Muscle of arm (tissue), 12 donors: ENCODE results near the gene CAMTA2. TPM values are rescaled to one million over a fixed set of nuclear protein-coding genes. Genes with fewer than 3 reads are reported as not detected.
A peak's percentile ranks its signal among the peaks of the same experiment; 100 is the strongest.

Experiments used
- DNase-seq: peaks from one replicate; pipeline ENCODE4 v3.0.0-alpha.2; 2013
- polyA plus RNA-seq, 12 donors: library from polyadenylated mRNA; unstranded; fragments of 120-200 nt; gene quantifications; one replicate each; pipeline ENCODE4 v1.2.1, GENCODE V29; 2013; ENCODE audit not compliant: insufficient read length in 12 of 12

The CAMTA2 gene
- polyA plus RNA-seq, 12 donors: 13.8 to 52.0 (median 23.3) TPM; not detected in 1

DNA sequence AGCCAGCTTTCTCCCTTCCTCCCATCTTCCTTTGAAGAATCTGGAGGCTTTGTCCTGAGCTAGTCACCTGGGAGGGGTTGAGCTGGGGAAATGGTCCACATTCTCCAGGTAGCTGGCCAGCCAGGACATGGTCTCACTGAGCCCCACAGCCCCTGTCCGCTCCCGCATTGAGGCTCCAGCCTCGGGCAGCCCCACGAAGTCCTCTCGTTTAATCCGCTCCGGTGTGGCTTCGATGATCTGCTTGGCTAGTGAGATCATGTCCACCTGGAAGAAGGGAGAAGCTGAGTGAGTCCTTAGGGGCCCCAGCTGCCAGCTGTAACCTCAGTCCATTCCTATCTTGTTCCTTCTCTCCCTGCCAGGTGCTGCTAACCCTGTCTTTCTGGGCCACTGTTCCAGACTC, 17.2 kb downstream of the CAMTA2 start:
- DNase-seq: no peak

DNA sequence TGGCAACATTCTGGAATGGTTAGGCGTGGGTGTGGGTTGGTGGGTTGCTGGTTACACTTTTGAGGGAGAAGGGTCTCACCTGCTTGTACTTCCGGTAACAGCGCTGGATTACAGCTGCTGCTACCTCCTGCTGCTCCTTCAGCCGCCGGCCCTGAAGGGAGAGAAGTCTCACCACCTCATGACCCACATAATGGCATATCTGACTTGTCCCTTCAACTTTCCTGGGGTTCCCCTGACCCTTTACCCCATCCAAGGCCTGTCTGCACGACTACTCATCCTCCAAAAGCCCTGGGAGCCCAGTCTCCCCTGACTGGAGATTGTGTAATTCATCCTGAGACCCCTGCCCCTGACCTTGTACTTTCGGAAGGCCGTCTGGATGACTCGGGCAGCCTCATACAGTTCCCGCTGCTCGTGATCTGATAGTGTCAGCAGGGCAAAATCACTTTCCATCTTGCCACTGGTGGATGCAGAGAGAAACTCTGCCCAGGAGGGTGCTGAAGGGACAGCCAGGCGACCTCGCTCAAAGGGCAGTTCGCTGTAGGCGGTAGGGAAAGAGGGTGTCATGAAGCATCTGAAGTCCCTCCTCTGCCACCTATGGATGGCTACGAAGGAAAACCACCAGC, 17.8 kb downstream of the CAMTA2 start:
- DNase-seq: no peak

DNA sequence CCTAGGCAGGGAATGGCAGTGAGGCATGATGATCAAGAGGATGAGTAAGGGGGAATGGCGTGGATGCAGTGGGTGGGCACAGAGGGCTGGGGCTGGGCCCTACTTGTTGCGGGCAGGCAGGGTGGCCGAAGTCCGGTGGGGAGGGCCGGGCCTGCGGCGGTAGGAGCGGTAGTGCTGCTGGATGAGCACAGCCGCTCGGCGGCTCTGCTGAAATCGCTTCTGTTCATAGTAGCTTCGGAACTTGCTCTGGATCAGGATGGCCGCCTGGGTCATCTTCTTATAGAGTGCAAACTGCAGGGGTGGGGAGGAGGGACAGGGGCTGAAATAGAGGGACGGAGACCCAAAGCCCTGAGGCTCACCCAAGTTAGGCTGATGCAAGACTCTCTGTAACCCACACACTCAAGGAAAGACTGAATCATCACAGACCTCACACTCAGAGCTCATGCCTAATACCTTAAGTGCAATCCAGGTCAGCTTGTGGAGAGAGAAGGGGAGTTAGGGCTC, 18.4 kb downstream of the CAMTA2 start:
- DNase-seq: no peak

DNA sequence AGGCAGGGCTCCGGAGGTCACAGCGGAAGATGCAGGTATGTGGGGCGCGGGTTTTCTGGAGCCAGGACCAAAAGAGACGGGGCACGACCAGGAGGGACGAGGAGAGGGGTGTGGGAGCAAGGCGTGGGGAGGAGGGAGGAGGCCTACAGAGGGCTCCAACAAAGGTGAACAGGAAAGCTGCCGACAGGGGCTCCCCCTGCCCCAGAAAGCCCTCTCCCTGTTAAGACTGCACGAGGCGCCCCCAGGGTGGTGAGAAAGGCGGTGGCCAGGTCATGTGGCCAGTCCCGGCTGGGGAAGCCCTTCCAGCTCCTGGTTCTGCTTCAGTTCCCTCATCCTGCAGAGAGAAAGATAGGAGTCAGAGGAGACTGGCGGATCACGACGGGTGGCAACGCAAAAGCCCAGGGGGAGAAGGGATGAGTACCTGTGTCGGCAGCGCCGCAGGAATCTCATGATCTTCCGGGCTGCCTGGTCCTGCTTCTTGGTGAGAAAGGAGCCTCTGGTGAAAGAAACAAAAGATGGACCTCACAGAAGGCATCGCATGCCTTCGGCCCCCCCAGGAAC, 18.9 kb downstream of the CAMTA2 start:
- DNase-seq: no peak

DNA sequence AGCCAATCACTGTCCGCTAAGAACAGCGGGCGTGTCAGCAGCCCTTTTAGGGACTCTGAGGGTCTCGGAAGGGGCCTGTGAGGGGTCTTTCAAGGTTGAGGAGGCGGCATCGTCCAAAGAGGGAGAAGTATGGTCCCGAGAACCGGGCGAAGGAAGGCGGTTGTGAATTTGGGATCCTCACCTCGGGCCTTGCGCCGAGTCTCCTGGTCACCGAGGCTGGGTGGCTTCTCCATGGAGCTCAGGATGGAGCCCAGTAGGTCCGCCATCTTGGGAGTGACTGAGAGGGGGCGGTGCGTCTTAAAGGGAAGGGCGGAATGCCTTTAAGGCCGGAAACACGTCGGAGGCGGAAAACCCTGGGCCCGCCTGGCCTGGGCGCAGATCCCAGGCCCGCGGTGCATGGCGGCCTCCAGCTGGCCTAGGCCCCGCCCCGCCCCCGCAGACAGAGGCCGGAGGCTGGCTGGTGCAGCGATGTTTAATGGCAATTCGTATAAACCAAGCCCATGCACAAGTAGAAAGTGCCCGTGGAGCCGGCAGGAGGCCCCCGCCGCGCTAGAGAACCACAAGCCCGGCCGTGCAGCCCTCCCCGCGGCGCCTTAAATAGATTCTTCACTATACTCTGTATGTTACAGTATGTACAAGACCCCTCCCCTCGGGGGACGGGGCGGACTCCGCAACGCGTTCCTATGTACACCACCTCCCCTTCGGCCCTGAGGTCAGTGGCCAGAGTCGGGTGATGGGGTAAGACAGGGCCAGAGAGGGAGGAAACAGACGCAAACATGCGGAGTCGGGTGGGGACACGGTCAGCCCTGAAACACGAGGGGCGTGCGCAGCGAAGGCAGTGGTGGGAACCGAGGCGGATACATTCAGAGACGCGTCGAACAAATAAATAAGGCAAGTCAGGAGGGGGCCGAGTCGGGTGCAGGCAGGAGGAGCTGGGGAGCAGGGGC, 19.7 kb downstream of the CAMTA2 start, which contains the start of gene SPAG7:
SPAG7 (minus strand) TSS at position 279 of the 947 bp plus-strand sequence; CDS start at position 266, 13 bp downstream.
- DNase-seq: peak; percentile 100

DNA sequence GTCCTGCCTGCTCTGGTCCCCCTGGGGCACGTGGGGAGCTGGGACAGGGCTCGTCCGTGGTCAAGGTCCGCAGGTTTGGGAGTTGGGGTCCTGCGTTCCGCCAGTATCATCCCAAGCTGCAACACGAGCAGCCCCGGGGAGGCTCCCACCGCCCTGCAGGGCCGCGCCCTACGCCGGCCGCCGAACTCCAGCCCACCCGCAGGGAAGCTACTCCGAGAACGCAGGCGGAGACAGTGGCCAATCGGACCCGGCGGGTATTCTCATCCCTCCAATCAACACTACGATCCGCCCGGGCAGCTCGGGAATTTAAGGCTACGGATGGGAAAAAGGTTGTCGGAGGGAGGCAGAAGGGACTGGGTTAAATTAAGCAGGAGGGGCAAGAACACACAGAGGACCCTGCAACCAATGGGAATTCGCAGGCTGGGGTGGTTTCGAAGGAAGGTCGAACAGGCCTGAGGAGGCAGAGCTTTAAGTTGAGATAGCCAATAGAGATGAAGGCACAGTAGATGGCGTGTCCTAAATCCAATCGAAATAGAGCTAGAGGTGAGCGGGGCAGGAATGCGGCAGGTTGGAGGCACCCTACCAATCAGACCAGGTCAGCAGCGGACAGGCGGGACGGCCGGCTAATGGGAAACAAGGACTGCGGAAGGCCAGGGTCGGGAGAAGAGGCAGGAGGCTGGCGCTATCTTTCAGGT, 20.5 kb downstream of the CAMTA2 start:
- DNase-seq: peak; percentile 98

DNA sequence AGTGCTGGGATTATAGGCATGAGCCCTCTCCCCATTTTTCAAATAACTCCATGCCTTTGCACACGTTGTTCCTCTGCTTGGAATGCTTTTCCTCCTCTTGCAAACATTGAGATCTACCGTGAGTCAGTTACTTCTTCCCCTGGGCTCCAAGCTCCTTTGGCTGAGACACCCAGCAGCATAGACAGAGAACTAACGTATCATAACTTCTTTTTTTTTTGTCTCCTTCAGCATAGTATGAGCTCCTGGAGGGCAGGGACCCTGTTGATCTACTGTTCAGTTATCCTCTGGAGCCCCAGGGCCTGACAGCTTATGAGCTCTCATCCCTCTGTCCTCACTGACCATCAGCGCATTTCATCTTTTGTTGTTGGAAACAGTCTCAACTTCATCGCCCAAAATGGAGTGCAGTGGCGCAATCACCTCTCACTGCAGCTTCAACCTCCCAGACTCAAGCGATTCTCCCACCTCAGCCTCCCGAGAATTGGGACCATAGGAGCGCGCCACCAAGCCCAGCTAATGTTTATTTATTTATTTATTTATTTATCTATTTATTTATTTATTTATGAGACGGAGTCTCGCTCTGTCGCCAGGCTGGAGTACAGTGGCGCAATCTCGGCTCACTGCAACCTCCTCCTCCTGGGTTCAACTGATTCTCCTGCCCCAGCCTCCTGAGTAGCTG, 22.0 kb downstream of the CAMTA2 start:
- no peak for DNase-seq

DNA sequence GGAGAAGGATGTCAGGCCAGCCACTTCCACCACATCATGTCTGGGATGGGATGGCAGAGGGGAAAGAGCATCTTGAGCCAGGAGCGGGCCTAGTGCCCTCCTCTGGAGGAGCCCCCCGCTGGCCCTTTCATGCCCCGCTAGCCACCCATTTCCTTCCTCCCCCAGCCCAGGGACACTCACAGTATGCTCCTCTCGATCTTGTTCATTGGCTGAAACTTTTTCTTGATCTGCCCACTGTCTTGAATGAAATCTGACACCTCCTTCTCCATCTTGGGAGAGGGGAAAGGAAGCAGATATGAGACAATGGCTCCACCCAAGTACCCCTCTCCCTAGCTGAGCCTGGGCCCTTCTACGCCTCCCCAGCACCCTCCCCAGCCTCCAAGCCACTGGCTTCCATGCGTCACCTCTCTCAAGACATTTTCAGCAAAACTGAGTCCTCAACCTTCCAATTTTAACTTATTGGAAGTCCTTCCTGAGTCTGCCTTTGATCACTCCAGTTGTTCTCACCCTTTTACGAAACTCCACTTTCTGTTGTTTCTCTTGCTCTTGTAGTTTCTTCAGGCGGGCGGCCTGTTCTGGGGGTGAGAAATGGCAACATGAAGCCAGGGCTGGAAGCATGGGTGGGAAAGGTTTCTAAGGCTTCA, 27.1 kb downstream of the CAMTA2 start:
- no peak for DNase-seq

DNA sequence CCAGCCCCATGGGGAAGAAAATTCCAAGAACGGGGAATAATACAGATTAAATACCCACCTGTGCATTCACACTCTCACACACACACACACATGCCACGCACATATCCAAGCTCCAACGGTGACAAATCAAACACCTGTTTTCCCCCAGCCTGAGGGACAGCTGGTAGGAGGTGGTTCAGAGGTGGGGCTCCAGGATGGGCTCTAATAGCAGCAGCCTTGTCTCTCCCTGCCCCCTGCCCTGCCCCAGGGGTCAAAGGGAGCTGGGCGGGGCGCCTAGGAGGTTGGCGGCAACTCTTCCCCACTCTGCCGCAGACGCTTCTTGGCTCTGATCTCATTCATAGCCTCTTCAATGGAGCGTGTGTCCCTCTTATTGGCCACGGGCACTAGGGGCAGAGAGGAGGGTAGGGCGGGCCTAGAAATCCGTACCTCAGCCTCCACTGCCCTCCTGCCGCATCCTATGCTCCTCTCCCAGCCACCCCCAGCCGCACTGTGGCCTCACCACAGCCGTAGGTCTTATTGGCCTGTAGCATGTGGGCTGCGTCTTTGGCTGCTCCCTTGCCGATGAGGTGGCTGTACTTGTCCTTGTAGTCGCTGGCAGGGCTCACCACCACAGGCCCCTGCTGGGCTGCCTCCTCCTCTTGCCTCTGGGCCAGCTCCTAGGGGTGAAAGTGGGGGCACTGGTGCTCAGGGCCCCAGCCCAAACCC, 28.1 kb downstream of the CAMTA2 start:
- no peak for DNase-seq

DNA sequence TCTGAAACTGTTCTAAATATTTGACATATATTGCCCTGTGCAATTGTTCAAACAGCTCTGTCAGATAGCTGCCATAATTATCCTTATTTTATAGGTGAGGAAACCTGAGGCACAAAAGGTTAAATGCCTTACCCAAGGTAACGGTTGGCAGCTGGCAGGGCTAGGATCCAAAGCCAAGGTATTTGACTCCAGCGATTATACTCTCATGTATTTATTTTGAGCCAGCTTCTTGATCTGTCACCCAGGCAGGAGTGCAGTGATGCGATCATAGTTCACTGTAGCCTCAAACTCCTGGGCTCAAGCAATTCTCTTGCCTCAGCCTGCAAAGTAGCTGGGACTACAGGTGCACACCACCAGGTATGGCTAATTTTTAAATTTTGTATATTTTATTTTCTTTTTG, 29.4 kb downstream of the CAMTA2 start:
- no peak for DNase-seq

DNA sequence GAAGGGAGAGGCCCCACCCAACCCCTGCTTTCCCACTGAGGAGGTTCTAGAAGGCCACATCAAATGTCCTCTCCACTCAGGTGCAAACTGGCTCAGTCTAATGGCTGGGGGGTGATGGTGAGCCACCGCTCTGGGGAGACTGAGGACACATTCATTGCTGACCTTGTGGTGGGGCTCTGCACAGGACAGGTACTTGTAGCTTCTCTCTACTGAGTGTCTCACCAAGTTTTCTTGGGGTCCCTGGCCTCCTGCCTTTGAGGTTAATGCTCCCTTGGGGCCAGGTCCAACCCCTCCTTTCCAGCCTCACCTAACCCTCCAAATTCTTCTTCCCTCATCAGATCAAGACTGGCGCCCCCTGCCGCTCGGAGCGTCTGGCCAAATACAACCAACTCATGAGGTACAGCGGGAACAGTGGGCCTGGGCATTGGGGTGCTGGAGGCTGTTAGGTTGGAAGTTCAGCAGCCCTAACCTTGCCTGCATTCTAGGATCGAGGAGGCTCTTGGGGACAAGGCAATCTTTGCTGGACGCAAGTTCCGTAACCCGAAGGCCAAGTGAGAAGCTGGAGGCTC, 30.9 kb downstream of the CAMTA2 start:
- no peak for DNase-seq

DNA sequence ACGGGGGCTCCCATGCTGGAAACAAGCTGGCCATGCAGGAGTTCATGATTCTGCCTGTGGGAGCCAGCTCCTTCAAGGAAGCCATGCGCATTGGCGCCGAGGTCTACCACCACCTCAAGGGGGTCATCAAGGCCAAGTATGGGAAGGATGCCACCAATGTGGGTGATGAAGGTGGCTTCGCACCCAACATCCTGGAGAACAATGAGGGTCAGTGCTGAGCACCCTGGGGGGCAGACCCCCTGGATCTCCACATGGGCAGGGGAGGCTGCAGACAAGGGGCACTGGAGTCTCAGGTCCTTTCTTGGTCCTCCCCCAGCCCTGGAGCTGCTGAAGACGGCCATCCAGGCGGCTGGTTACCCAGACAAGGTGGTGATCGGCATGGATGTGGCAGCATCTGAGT, 32.4 kb downstream of the CAMTA2 start:
- no peak for DNase-seq

DNA sequence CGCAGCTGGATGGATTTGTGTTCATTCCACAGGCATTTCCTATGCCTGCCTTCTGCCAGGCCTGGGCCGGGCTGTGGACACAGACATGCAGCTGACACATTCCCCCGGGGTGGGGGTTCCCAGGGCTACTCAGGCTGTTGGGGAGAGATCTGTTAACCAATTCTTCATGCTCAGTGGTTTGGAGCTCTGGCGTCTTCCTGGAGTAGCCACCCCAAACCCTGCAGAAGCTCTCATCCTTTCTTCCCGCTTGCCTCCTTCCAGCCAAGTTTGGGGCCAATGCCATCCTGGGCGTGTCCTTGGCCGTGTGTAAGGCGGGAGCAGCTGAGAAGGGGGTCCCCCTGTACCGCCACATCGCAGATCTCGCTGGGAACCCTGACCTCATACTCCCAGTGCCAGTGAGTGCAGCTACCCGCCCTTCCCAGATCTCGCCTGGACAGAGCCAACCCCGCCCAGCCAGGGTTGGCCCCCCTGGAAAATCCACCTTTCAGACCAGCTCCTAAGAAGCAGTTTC, 34.0 kb downstream of the CAMTA2 start:
- no peak for DNase-seq

DNA sequence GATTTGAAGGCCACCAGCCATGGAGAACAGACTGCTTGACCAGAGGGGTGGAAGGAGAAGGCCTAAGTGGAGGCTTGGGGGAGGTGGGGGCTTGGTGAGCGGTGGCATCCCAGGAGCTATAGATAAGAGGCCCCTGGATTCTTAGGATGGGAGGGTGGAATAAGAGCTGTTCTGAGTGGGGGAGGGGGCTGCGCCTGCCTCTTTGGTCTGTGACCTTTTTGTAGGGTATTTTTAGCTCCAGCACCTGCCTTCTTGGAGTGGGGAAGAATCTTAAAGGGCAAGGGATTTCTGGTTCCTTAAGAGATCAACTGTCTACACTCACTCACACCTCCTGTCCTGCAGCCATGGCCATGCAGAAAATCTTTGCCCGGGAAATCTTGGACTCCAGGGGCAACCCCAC, 36.0 kb downstream of the CAMTA2 start:
- no peak for DNase-seq

DNA sequence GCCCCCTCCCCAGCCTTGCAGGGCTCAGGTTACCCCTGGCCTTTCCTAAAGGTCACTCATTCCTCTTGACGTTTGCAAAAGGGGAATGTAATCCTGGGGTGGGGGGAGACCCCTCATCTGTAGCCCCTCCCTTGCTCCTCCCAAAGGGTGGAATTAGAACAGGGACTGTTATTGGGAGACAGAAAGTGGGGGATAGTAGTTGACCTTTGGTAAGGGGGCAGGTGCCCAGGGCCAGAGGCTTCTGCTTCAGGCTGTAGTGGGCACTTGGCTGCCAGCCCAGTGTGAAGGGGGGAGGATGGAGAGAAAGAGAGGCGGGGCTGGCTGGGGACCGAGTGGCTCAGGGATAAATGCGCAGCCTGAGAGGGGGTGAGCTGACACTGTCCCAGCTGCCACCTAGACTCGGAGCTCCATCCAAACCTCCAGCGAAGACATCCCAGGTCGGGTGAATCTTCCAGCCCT, 36.7 kb downstream of the CAMTA2 start, which contains the start of gene ENO3:
ENO3 (plus strand) TSS at position 374 of the 459 bp plus-strand sequence. CDS start 711 bp downstream, outside the sequence.
- no peak for DNase-seq

DNA sequence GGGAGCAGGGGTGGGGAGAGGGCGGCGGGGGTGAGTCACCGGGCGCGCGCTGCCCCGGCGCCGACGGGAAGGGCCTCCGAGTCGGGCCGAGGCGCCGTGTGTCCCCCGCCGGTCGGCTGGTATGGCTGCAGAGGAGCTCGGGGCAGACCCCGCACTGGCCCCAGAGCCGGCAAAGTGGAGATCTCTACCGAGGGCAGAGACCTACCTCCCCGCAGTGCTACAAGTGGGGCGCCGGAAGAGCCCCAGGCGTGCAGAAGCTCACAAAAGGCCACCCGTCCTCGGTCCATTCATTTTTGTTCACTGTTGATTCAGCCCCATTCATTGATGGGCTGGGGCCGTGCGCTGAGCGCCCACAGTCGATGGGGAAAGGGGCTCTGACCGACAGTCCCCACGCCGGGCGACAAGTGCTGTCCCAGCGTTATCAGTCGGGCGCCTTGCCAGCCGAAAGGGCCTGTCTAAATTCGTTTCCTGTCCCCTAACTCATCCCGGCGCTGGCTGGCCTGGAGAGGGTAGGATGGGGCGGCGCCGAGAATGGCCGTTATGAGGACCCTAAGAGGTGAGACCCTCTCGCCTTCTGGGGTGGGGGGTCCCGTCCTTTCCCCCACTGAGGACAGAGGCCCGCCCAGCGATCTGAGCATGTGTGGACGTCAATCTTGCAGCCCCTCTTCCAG, 37.3 kb downstream of the CAMTA2 start:
- no peak for DNase-seq

DNA sequence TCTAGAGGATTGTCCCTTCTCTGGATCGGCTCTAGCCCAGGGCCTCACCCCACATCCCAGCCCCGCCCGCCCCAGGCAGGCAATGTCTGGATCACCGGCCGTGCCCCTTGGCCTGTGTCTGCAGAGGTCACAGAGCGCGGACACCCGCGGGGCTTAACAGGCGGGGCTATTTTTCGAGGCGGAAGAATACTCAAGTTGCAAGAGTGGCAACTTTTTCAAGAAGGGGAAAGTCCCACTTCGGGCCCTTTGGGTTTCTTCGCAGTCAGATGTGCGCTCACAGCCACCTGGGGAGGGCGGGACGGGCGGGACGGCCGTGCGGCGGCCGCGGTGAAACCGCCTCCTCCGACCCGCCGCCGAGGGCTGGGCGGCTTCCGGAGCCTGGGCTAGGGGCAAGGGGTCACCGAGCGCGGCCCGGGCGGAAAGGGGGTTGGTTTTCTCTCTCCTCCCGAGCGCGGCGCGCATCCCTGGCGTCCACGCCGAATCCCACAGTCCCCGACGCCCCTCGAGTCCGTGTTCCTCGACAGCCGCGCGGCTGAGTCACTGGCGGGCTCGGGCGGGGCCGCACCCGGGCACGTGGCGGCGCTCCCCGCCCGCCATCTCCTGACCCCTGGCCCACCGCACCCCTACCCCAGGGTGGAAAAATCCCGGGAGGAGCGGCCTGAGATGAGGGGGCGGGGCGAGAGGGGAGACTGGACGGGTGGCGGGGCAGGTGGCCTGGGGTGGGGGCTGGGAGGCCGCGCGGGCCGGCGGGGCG, 38.0 kb downstream of the CAMTA2 start:
- peak; percentile 68 for DNase-seq

DNA sequence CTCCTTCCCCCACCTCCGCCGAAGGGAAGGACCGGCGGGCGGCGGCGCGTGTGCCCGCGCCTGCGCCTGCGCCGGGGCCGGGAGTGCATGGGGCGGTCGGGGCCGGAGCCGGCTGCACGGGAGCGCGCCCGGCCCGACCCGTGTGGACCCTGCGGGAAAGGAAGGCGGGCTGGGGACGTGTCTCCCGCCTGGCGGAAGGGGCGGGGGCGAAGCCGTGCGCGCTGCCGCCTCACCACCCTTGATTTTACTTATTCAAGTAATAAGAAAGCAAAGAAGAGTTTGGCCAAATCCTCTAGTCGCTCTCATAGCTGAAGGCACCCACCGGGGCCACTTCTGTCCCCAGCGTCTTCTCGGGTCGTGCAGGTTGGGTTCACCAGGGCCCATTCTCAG, 38.5 kb downstream of the CAMTA2 start:
- DNase-seq: peak; percentile 86
